Kasumi-1 (cell line): ENCODE results near the gene ORM1.
"Not testable (repeated sequence)": the region's sequence is repeated elsewhere in the genome, so short reads cannot be mapped to it uniquely, and the experiment has no call there.

Experiments
- DNase-seq, 2 experiments: peaks; one replicate each; lab custom pipeline; 2025; lab: John Stamatoyannopoulos, UW

The ORM1 gene

DNA sequence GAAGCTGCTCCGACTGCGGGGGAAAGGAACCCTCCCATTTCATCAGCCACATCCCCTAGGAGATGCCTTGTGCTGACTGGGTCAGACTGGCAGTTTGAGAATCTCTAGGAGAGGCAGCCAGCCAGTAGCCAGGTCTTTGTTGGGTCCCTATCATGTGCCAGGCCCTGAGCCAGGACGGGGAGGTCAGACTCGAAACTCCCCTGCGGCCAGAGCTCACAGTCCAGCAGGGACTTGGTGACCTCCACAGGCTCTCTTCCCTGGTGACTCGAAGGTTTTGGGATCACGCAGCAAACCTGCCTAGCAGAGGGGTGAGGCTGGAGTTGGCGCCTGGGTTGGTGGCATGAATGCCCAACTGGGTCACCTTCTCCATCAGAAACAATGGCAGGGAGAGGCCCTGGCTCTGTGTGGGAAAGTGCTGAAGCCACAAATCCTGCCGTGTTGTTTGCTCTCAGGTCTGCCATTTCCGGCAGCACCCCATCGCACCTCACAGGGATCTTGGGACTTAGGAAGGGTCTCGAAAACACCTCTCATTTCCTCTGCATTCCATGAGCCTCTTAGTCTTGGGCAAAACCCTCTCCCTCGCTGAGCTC lies 14.4 kb upstream of the ORM1 start:
- DNase-seq: no peak

DNA sequence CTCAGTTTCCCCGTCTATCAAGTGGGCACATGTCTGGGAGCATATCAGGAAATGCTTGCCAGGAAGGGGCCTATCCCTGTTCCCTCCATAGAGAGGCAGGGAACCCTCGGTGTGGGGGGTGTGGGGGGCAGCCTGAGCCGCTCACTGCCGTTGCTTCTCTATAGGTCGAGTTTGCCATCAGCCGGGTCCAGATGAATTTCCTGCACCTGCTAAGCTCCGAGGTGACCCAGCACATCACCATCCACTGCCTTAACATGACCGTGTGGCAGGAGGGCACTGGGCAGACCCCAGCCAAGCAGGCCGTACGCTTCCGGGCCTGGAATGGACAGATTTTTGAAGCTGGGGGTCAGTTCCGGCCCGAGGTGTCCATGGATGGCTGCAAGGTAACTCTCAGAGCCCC lies 13.8 kb upstream of the ORM1 start:
- no peak for DNase-seq

DNA sequence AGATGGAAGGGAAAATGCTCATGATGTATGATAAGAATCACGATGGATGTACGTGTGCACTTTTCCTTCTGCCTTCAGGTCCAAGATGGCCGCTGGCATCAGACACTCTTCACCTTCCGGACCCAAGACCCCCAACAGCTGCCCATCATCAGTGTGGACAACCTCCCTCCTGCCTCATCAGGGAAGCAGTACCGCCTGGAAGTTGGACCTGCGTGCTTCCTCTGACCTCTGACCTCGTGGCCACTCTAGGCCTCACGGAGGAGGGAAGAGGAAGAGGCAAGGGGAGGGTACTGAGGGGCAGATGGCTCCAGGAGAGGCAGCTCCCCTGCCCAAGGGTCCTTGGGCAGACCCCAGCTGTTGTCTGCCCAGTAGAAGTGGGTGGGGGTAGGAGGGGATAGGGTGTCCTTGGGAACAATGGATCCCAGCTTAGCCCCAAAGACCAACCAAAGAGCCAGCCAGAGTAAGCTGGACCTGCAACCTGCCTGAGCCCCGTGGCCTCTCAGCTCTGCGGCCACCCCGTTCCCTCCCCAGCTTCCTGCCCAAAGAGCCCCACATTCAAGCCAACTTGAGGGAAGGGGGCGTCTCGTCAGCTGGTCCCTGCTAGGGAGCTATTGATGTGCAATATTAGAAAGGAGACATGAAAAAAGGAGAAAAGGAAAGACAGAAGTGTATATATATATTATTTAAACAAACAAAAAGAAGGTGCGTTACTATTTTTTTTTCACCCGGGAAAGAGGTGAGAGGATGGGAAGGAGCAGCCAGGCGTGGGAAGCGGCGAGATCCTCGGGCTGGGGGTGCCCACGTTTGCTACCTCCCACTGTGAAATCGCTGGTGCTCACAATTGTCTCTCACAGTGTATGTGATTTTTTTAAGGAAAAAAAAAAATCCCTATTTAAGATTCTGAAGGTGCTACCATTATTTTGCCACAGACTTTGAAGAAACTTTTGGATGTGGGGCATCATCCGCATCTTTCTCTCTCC lies 12.1 kb upstream of the ORM1 start:
- no peak for DNase-seq

DNA sequence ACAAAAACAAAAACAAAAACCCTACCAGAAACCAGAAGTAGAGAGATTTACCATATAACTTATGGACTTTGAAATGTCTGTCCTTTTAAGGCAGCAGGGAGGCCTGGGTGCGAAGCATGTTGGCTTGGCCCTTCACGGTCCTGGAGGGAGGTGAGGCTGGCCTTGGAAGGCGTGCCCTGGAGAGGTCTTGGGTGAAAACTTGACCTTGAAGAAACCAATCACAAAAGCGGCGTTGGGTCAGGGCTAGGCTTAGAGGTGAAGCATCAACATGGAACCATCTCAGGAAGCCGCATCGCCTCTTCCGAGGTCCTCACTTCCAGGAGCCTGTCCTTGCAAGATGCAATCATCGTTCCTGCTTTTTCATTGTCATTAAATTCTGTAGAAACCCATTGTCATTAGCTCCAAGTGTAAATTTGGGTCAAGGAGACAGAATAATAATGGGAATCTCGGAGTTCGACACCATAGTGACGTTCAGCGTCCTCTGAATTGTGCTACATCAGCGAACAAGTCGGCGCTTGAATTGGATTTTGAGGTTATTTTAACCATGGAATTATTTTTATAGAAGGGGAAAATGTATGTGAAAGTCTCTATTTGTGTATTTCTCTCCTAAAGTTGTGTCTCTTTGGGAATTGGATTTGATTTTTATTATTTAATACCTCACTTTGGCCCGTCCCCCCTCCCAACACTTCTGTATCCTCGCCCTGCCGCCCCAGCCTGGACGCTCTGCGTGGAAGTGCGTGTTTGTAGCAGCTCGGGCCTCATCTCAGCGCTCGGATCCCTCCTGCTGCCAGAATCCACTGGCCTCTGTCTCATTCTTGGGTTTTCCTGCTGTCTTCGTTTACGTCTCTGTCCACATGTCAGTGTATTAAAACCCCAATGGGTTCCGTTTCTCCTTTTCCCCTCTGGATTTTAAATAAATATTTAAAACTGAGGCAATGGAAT lies 11.1 kb upstream of the ORM1 start:
- DNase-seq: no peak

DNA sequence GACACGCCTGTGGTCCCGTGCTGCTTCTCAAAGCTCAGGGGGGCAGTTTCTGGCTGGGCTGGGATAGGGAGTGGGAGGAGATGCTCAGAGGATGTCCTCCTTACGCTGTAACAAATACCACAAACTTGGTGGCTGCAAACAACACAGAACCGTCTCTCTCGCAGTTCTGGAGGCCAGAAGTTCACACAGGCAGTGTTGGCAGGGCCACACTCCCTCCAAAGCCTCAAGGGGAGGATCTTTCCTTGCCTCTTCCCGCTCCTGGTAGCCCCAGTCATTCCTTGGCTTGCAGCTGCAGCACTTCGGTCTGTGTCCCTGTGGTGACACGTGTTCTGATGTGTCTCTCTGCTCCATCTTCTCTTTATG lies 10.4 kb upstream of the ORM1 start:
- DNase-seq: no peak

DNA sequence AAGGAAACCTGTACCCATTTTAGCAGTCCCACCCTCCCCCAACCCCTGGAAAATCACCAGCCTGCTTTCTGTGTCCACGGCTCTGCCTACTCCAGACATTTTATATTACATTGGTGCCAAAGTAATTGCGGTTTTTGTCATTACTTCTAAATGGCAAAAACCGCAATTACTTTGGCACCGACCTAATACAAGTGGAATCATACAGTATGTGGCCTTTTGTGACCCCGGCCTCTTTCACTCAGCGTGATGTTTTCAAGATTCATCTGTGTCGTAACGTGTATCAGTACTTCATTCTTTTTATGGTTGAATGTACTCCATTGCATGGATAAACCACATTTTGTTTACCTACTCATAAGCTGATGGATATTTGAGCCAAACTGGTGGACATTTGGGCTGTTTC lies 9.7 kb upstream of the ORM1 start:
- no peak for DNase-seq

DNA sequence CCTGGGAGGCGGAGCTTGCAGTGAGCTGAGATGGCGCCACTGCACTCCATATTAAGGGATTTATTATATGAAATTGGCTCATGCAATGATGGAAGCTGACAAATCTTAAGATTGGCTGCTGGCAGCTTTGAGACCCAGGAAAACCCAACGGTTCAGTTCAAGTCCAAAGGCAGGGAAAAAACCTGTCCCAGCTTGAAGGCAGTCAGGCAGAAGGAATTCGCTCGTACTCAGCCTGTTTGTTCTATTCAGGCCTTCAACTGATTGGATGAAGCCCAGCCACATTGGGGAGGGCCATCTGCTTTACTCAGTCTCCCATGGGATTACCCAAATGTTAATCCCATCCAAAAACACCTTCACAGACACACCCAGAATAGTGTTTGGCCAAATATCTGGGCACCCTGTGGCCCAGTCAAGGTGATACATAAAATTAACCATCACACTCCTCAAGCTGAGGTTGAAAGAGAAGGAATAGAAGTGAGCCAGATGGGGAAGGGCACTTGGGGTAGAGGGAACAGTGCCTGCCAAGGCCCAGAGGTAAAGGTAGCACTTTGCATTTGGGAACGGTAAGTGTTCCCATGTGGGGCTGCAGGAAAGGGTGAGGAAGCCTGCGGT lies 8.5 kb upstream of the ORM1 start:
- no peak for DNase-seq

DNA sequence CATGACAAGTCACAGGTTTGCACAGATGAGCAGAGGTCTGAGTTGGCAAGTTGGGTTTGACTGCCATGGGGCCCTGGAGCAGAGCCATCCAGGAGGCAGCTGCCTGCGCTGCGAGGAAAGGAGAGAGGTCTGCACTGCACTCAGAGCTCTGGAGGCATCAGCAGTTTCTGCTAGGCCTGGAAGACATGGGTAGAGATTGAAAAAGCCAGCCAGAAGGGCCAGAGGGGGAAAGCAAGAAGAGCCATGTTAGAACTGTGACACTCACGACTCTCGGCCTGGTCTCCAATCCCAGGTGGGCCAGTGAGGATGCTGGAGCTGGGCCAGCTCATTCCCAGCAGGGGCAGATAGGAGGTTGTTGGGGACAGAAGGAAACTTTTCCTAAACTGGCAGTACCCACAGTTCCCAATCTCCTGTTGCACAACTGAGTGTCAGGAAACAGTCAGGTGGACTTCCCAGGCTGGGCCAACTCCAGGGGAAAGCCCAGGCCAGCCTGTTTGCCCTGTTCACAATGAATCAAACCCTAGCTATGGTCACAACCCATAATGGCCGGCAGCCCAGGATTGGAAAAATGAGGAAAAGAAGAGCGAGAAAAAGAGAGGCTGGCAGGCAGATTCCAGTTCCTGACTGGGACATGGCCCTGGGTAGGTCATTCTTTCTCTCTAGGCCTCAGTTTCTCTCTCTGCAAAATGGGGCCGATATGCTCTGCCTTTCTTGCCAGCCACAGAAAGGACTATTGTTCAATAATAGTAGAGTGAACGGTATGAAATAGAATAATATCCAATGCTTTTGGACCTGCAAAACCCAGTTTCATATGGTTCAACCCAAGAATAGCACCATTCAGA lies 7.8 kb upstream of the ORM1 start:
- DNase-seq: no peak

DNA sequence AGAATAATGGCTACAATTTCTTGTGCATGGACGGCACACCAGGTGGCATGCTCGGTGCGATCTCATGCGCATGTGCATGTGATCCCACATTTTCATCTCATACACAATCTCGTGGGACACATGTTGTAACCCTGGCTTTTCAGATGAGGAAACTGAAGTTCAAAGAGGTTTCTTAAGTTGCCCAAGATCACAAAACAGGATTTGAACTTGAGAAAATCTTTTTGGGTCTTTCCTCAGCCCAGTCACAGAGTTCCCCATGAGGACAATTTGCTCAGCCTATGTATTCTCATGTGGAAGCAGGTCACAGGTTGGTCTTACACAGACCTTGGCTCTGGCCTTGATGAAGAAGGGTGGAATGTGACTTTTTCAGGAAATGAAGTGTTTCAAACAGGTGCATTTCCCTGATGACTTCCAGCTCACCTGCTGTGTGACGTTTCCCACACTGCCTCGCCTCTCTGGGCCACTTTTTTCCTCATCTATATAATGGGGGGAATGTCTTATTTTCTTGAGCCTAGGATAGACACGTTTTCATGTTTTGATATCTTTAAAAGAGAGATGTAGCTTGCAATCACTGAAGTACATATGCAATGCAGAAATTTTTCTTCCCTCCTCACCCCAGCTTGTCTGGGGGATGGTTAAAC lies 7.1 kb upstream of the ORM1 start:
- no peak for DNase-seq

DNA sequence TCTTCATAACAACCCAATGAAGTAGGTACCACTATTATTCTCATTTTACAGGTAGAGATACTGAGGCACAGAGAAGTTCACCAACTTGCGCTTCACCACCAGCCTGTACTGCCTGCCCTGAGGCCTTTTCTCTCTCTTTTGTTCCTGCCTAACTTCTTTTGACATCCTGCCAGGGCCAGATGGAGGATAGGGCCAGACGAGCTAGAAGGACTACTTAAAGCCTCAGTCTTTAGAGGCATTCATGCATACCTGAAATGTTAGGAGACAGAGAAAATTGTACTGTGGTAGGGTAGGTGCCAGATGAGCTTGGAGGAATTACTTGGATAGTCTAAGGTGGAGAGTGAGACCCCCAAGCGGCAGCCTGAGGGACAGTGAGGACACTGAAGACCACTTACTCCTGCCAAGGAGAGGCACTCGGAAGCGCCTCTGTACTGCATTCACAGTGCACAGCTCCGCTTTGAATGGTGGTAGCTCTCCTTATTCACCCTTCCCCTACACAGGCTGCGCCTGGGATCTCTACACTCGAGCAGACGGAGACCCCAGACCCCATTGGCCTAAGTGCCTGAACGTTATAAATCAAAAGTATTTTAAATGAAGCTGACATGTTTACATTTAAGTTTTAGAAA lies 6.2 kb upstream of the ORM1 start:
- no peak for DNase-seq

DNA sequence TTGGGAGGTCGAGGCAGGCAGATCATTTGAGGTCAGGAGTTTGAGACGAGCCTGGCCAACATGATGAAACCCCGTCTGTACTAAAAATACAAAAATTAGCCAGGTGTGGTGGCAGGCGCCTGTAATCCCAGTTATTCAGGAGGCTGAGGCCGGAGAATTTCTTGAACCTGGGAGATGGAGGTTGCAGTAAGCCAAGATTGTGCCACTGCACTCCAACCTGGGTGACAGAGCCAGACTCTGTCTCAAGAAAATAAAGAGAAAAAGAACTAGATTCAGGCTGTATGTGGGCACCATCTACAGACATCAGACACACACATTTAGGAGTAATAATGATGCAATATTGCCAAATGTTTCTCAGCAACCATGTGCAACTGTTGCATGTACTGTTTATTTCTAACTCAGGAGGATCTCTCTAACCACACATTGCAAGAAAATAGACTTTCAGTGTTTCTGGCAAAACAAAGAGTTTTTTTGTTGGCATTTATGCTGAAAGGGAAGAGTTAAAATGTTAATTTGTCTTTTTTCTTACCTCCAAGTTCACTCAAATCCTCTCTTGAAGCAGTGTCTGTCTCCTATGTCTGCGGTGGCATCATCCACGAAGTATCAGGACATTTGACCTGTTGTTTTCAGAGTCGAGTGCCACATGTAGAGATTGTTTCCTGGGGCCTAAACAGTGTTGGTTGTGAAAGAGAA lies 5.1 kb upstream of the ORM1 start:
- no peak for DNase-seq

DNA sequence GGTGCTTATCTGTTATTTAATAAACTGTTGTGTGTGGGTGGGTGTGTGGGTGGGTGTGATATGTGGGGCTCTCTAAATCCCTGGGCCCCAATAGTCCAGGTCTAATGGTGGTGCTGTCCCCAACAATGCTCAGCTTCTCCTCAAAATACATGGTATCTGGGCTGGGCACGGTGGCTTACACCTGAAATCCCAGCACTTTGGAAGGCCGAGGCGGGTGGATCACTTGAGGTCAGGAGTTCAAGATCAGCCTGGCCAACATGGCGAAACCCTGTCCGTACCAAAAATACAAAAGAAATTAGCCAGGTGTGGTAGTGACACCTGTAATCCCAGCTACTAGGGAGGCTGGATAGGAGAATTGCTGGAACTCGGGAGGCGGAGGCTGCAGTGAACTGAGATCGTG lies 4.5 kb upstream of the ORM1 start:
- no peak for DNase-seq

DNA sequence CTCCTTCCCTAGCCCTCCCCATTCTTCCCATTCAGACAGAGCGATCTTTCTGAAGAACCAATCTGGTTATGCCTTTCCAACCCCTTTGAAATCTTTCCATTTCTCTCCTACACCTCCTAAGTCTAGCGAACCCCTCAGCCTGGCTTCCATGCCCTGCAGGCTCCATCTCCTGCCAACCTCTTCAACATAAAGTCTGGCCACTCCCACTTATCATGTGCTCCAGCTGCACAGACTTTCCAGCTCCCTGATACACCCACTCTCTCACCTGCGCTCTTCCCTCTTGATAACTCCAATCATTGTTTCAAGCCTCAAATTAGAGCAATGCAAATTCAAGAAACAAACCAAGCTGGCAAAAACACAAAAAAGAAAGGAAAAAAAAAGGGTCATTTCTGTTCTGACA lies 3.8 kb upstream of the ORM1 start:
- DNase-seq: no peak

DNA sequence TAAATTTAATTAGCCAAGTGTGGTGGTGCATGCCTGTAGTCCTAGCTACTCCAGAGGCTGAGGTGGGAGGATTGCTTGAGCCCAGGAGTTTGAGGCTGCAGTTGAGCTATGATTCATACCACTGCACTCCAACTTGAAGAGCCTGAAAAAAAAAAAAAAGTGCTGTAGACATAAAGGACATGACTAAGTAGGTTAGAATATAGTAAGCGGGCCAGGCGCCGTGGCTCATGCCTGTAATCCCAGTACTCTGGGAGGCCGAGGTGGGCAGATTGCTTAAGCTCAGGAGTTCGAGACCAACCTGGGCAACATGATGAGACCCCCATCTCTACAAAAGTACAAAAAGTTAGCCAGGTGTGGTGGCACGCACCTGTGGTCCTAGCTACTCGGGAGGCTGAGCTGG lies 2.2 kb upstream of the ORM1 start:
- not testable (repeated sequence) for DNase-seq

DNA sequence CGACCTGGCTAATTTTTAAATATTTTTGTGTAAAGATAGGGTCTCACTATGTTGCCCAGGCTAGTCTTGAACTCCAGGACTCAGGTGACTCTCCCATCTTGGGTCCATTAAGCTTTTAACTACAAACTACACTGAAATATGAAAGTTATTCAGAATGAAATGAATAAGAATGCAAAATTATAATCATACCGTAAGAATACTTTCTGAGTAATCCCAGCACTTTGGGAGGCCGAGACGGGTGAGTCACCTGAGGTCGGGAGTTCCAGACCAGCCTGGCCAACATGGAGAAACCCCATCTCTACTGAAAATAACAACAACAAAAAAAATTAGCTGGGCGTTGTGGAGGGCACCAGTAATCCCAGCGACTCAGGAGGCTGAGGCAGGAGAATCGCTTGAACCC lies 1.1 kb upstream of the ORM1 start:
- DNase-seq: no peak

DNA sequence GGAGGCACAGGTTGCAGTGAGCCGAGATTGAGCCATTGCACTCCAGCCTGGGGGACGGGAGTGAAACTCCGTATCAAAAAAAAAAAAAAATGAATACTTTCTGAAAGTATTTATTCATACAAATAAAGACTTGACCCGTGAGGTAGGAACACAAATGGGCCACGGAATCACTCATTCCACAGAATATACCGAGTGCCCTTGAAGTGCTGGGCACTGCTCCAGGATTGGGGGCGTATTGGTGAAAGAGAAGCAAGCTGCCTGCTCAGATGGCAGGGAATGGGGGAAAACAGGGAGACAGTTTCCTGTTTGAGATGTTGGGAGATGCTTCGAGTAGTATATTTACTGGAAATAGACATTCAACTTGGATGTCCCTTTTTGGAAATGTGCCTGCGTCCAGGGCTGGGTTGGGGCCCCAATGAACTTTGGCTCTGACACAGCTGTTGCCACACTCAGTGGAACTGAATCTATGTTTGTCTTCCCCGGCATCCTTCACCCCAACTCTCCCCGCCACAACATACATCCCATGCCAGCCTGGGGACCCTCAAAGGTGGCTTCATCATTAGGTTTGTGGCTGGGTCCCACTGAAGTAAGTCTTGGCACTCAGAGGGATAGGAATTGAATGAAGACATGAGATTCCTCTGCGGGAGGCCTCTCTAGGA lies 609 bp upstream of the ORM1 start:
- DNase-seq: not testable (repeated sequence)

DNA sequence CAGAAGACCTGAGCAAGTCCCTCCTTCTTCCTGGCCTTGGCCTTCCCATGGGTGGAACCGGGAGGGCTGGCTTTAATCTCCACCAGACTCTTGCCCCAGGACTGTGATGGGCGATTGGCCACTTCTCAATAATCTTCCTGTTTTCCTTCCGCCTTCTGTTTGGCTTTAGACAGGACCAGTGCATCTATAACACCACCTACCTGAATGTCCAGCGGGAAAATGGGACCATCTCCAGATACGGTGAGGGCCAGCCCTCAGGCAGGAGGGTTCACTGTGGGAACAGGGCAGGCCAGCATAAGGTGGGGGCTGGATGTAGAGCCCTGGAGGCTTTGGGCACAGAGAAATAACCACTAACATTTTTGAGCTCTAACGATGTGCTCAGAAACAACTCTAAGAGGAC lies 951 bp downstream of the ORM1 start:
- DNase-seq: not testable (repeated sequence)

DNA sequence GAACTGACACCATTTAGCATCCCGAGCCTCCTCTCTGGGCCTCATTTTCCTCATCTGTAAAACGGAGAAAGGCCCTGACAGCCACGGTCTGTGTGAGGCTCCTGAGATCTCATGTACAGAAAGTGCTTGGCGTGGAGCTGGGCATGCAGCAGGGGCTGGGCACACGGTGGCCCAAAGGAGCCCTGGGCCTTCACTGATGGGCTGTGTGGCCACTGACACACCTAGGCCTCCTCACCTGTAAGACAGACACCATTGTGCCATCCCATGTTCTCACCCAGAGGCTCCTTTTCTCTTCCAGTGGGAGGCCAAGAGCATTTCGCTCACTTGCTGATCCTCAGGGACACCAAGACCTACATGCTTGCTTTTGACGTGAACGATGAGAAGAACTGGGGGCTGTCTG lies 1.6 kb downstream of the ORM1 start:
- no peak for DNase-seq

DNA sequence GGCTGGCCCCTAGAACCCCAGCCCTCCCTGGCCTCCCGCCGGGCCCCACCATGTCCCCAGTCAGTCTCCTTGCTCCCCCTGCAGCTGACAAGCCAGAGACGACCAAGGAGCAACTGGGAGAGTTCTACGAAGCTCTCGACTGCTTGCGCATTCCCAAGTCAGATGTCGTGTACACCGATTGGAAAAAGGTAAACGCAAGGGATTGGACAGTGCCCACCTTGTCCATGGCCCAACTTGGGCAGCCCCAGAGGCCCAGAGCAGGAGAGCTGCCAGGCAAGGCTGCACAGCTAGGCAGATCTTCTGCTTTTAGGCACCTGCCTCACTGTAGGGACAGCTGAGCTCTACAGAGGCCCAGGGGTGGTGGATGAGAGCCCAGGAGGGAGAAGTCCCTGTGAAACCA lies 2.1 kb downstream of the ORM1 start:
- DNase-seq: not testable (repeated sequence)
